OCI-LY1 (cell line): ENCODE measurements around the gene USP49.

Experiments used
- EZH2 ChIP-seq: fragments of 200-600 bp; sonication (generic), shearing (Covaris generic); IDR thresholded peaks from 2 replicates; pipeline ENCODE4 v1.8.0; 2017; ENCODE audit warnings: borderline replicate concordance, mixed run types, mild to moderate bottlenecking, antibody characterized with exemption, low read length, moderate library complexity, mixed read lengths
- TF ChIP-seq, protein P1 (sequence below): fragments of 200-600 bp; sonication (generic), shearing (Covaris generic); IDR thresholded peaks from 2 replicates; pipeline ENCODE4 v1.5.1; 2017; ENCODE audit warnings: mild to moderate bottlenecking, antibody characterized with exemption, low read length, moderate library complexity, mixed read lengths

- TF ChIP-seq EZH2, result no peak
- TF ChIP-seq, protein P1, sequence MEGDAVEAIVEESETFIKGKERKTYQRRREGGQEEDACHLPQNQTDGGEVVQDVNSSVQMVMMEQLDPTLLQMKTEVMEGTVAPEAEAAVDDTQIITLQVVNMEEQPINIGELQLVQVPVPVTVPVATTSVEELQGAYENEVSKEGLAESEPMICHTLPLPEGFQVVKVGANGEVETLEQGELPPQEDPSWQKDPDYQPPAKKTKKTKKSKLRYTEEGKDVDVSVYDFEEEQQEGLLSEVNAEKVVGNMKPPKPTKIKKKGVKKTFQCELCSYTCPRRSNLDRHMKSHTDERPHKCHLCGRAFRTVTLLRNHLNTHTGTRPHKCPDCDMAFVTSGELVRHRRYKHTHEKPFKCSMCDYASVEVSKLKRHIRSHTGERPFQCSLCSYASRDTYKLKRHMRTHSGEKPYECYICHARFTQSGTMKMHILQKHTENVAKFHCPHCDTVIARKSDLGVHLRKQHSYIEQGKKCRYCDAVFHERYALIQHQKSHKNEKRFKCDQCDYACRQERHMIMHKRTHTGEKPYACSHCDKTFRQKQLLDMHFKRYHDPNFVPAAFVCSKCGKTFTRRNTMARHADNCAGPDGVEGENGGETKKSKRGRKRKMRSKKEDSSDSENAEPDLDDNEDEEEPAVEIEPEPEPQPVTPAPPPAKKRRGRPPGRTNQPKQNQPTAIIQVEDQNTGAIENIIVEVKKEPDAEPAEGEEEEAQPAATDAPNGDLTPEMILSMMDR, result no peak
These were observed 123.9 kb downstream of the USP49 start for GRCh38 chr6:41771058-41771983.
